Lower leg skin (tissue), 4 donors: ENCODE data around the gene RGS7. TPM values are rescaled to one million over a fixed set of nuclear protein-coding genes. Genes with fewer than 3 reads are reported as not detected.
"Not testable (repeated sequence)": the region's sequence is repeated elsewhere in the genome, so short reads cannot be mapped to it uniquely, and the experiment has no call there.

ENCODE experiments used
- DNase-seq, 2 donors: peaks; one replicate each; pipeline ENCODE4 v3.0.0-alpha.2; 2019; ENCODE audit warnings: low spot score in 2 of 2
- H3K4me3 ChIP-seq: fragments of 200-600 bp; sonication (generic); 2 replicates; pipeline ENCODE4 v1.5.1; 2017; ENCODE audit warnings: mild to moderate bottlenecking, low read depth; ENCODE audit not compliant: poor library complexity, severe bottlenecking
- CTCF ChIP-seq, 3 donors: fragments of 450-650 bp; IDR thresholded peaks; one replicate each; pipeline ENCODE4 v1.5.1; 2016; ENCODE audit warnings: antibody characterized with exemption in 3 of 3, mild to moderate bottlenecking in 3 of 3, moderate library complexity in 2 of 3
- POLR2A ChIP-seq, 2 donors: fragments of 450-650 bp; IDR thresholded peaks; one replicate each; pipeline ENCODE4 v1.6.1; 2016 to 2017; ENCODE audit warnings: antibody characterized with exemption in 2 of 2, mild to moderate bottlenecking in 1 of 2, moderate library complexity in 1 of 2
- WGBS, 2 donors: methylation state at CpG; one replicate each; pipeline ENCODE4 v1.1.5; 2018; 5-methylcytosine and 5-hydroxymethylcytosine counted together
- intact Hi-C: fragments of 100-400 bp; cut with DNase I; formaldehyde crosslinking; loops from one replicate; pipeline ENCODE4 v1.15.0; 2023; ENCODE audit warnings: low total_unique reads
- total RNA-seq, 4 donors: library from RNA; depleted of rRNA; stranded (reverse); fragments of >200 nt; gene quantifications; one replicate each; pipeline ENCODE4 v1.1.0, GENCODE V29; 2016

The RGS7 gene
- total RNA-seq, 4 donors from 2014 or later = not detected

- WGBS, 2 donors = 76 to 86% methylated on average over 5 of the region's 5 CpGs
- TF ChIP-seq POLR2A (IDR thresholded peaks at IDR 0.05) (no peak), CTCF (IDR thresholded peaks at IDR 0.05) (no peak)
- DNase-seq = no peak
- H3K4me3 ChIP-seq = no peak overlapping the region
- intact Hi-C loops = no loop called here
Observed at GRCh38 chr1:240985081-240985480, 371.9 kb downstream of the RGS7 start.

DNA sequence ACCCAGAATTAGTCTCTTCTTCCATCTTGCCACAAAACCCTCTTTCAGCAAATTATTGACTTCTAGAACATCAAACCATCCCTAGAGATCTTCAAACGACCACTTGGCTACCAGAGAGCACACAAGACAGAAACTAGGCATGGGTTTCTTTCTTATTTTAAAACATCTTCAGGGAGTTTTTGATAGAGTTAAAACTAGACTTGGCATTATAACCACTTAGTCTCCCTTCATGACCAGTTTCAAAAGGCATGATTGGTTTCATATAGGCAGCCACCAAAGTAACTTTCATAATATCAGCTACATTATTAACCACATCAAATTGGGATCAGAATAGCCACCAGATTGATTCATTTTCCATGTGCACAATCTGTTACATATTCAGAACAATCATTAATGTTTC, 376.7 kb downstream of the RGS7 start:
- no peak for DNase-seq
- WGBS, 2 donors = 39 to 63% methylated on average over 1 of the region's 1 CpG
- no peak for TF ChIP-seq POLR2A (IDR thresholded peaks at IDR 0.05)
- no peak for TF ChIP-seq CTCF (IDR thresholded peaks at IDR 0.05)
- intact Hi-C loops = no loop called here
- H3K4me3 ChIP-seq = no peak overlapping the region

DNA sequence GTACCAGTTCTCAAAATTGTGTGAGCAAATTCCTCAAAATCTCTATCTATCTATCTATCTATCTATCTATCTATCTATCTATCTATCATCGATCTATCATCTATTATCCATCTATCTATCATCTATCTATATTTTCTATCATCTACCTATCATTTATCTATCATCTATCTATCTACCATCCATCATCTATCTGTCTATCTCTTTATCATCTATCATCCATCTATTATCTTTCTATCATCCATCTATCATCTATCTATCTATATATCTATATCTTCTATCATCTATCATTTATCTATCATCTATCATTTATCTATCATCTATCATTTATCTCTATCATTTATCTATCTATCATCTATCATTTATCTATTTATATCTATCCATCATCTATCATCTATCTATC, 380.3 kb downstream of the RGS7 start:
- DNase-seq = no peak
- TF ChIP-seq CTCF (IDR thresholded peaks at IDR 0.05) (no peak), POLR2A (IDR thresholded peaks at IDR 0.05) (no peak)
- 81 to 93% methylated on average over 1 of the region's 1 CpG for WGBS, 2 donors

DNA sequence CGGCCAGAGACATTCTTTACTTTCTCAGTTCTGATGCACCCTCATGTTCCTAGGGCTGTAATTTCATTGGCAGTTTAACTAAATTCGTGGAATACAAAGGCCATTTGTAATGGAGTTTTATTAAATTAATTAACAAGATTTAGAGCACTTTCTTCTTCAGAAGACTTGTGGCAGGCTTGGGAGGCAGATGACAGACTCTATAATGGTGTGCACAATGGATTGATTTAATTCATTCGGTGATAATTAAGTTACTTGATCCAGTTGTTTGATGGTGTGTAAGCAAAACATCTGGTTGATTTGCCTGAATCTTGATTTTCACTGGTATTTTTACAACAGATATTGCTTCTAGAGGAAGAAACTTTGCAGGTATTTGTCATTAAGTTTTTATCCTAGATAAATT, 383.1 kb downstream of the RGS7 start:
- H3K4me3 ChIP-seq = no peak overlapping the region
- no peak for DNase-seq
- TF ChIP-seq POLR2A (IDR thresholded peaks at IDR 0.05) (no peak), CTCF (IDR thresholded peaks at IDR 0.05) (no peak)
- WGBS, 2 donors = 72 to 75% methylated on average over 3 of the region's 3 CpGs
- intact Hi-C loops = no loop called here

More for the DNA sequence above, 380.3 kb downstream of the RGS7 start:
- no peak overlapping the region for H3K4me3 ChIP-seq
- intact Hi-C loops = no loop called here

- DNase-seq, intact Hi-C loops, H3K4me3 ChIP-seq: not testable (repeated sequence)
- WGBS, 2 donors = 88 to 95% methylated on average over 3 of the region's 4 CpGs
Observed at GRCh38 chr1:240972059-240972458, 384.9 kb downstream of the RGS7 start.

DNA sequence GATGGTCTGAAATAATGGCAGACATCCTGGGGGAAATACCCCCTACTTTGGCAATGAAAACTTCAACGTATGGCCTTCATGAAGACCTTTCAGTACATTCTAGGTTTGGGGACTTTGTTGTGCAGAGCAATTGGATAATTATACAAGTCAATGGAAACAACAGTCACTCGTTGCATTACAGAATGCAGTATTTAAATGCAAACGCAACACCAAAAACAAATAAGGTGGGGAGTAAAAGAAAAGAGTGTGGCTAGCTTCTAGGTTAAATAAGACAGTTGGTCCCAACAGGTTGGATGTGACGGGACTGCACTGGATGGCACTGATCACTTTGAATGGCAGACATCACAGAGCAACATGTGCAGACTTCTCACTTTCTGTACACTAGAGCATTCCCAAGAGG, 386.8 kb downstream of the RGS7 start:
- no peak for DNase-seq
- intact Hi-C loops = no loop called here
- 73 to 78% methylated on average over 4 of the region's 4 CpGs for WGBS, 2 donors
- no peak overlapping the region for H3K4me3 ChIP-seq
- no peak for TF ChIP-seq POLR2A (IDR thresholded peaks at IDR 0.05)
- TF ChIP-seq CTCF (IDR thresholded peaks at IDR 0.05) = no peak
